Activated T-cell treated with anti-CD3 and anti-CD28 coated beads for 48 hours (primary cell): Measurements from ENCODE around the gene NAGPA.

Experiments
- DNase-seq: peaks from one replicate; pipeline ENCODE4 v3.0.0-alpha.2; 2020; ENCODE audit warnings: low read depth

The NAGPA gene

GRCh38 chr16:5027575-5028235 lies 6.0 kb downstream of the NAGPA start:
- no peak for DNase-seq

GRCh38 chr16:5027086-5027485 lies 6.6 kb downstream of the NAGPA start:
- DNase-seq = no peak

- DNase-seq = no peak
Measured at GRCh38 chr16:5026664-5027063, 7.1 kb downstream of the NAGPA start.

- no peak for DNase-seq
Measured at GRCh38 chr16:5025171-5025632, 8.5 kb downstream of the NAGPA start.

- DNase-seq = no peak
Measured at GRCh38 chr16:5024632-5025031, 9.1 kb downstream of the NAGPA start.

- no peak for DNase-seq
Measured at GRCh38 chr16:5022521-5022920, 11.2 kb downstream of the NAGPA start.

GRCh38 chr16:5020551-5020950 lies 13.2 kb downstream of the NAGPA start:
- no peak for DNase-seq

- DNase-seq = no peak
Measured at GRCh38 chr16:5019775-5020174, 14.0 kb downstream of the NAGPA start.

- DNase-seq = no peak
Measured at GRCh38 chr16:5018793-5019192, 14.9 kb downstream of the NAGPA start.

- no peak for DNase-seq
Measured at GRCh38 chr16:5017678-5017969, 16.1 kb downstream of the NAGPA start.

- no peak for DNase-seq
Measured at GRCh38 chr16:5016967-5017677, 16.6 kb downstream of the NAGPA start.

- DNase-seq = no peak
Measured at GRCh38 chr16:5015887-5016286, 17.8 kb downstream of the NAGPA start.

- DNase-seq = no peak
Measured at GRCh38 chr16:5015351-5015750, 18.4 kb downstream of the NAGPA start.

GRCh38 chr16:5012887-5013286 lies 20.8 kb downstream of the NAGPA start:
- DNase-seq = no peak

- no peak for DNase-seq
Measured at GRCh38 chr16:5011637-5012036, 22.1 kb downstream of the NAGPA start.

- no peak for DNase-seq
Measured at GRCh38 chr16:5010576-5011329, 23.0 kb downstream of the NAGPA start.

GRCh38 chr16:5008311-5008731 lies 25.4 kb downstream of the NAGPA start:
- DNase-seq = no peak

GRCh38 chr16:5007256-5007655 lies 26.5 kb downstream of the NAGPA start:
- no peak for DNase-seq

- DNase-seq = no peak
Measured at GRCh38 chr16:5006348-5007193, 27.2 kb downstream of the NAGPA start.

- no peak for DNase-seq
Measured at GRCh38 chr16:5005916-5006315, 27.8 kb downstream of the NAGPA start.

- DNase-seq = no peak
Measured at GRCh38 chr16:5004311-5004710, 29.4 kb downstream of the NAGPA start.

- no peak for DNase-seq
Measured at GRCh38 chr16:5003828-5004227, 29.9 kb downstream of the NAGPA start.
